ENCODE results near the gene KCNAB1.

Gene KCNAB1

GRCh38 chr3:156150434-156151066 is 30.2 kb downstream of the KCNAB1 start:
- peak overlapping the region; percentile 38; the same call in 1 of the 2 replicates for H2AFZ ChIP-seq (ENCODE audit: low read length)
- no peaks in the 10 kb centered on the region for H4K20me1 ChIP-seq (ENCODE audit: insufficient read depth, low read length, poor library complexity, severe bottlenecking)
- no peaks in the 10 kb centered on the region for H3F3A ChIP-seq (ENCODE audit: low read depth)
- H3K36me3 ChIP-seq (ENCODE audit: insufficient read depth, low read length): no peaks in the 10 kb centered on the region
- H3K79me2 ChIP-seq (ENCODE audit: insufficient read depth, low read length): no peaks in the 10 kb centered on the region
- H3K9me3 ChIP-seq (ENCODE audit: insufficient read depth, low read depth, low read length): no peaks in the 10 kb centered on the region
- no peak overlapping the region for H3K4me2 ChIP-seq (ENCODE audit: low read depth, low read length, poor library complexity, severe bottlenecking)
- no peak overlapping the region for H3K9ac ChIP-seq (ENCODE audit: low read depth, low read length, poor library complexity, severe bottlenecking)
- TF ChIP-seq EZH2phosphoT487 (IDR thresholded peaks at IDR 0.05; ENCODE audit: borderline replicate concordance) (no peak), CTCF (conservative IDR thresholded peaks at IDR 0.05; ENCODE audit: low read length) (peak; percentile 94)
- no peaks in the 10 kb centered on the region for H3K4me1 ChIP-seq (ENCODE audit: insufficient read depth, low read length, poor library complexity, severe bottlenecking)
- no peak overlapping the region for H3K4me3 ChIP-seq (ENCODE audit: low read length, poor library complexity, severe bottlenecking)
- no peaks in the 10 kb centered on the region for H3K9me2 ChIP-seq (replicated peaks; ENCODE audit: low read depth, low read length)
- no peaks in the 10 kb centered on the region for H3K27me3 ChIP-seq (ENCODE audit: insufficient read depth, low read length, poor library complexity, severe bottlenecking)

GRCh38 chr3:156151824-156152428 is 31.5 kb downstream of the KCNAB1 start:
- H3K4me2 ChIP-seq (ENCODE audit: low read depth, low read length, poor library complexity, severe bottlenecking): no peak overlapping the region
- H3K9me2 ChIP-seq (replicated peaks; ENCODE audit: low read depth, low read length): no peaks in the 10 kb centered on the region
- H3K4me3 ChIP-seq (ENCODE audit: low read length, poor library complexity, severe bottlenecking): no peak overlapping the region
- H2AFZ ChIP-seq (ENCODE audit: low read length): peak overlapping the region; percentile 83
- no peak overlapping the region for H3K9ac ChIP-seq (ENCODE audit: low read depth, low read length, poor library complexity, severe bottlenecking)
- H3K27me3 ChIP-seq (ENCODE audit: insufficient read depth, low read length, poor library complexity, severe bottlenecking): no peaks in the 10 kb centered on the region
- no peaks in the 10 kb centered on the region for H3K36me3 ChIP-seq (ENCODE audit: insufficient read depth, low read length)
- H3K4me1 ChIP-seq (ENCODE audit: insufficient read depth, low read length, poor library complexity, severe bottlenecking): no peaks in the 10 kb centered on the region
- no peaks in the 10 kb centered on the region for H3K79me2 ChIP-seq (ENCODE audit: insufficient read depth, low read length)
- no peaks in the 10 kb centered on the region for H3K9me3 ChIP-seq (ENCODE audit: insufficient read depth, low read depth, low read length)
- no peaks in the 10 kb centered on the region for H4K20me1 ChIP-seq (ENCODE audit: insufficient read depth, low read length, poor library complexity, severe bottlenecking)
- TF ChIP-seq CTCF (conservative IDR thresholded peaks at IDR 0.05; ENCODE audit: low read length): peak; percentile 93
- no peak for TF ChIP-seq EZH2phosphoT487 (IDR thresholded peaks at IDR 0.05; ENCODE audit: borderline replicate concordance)
- no peaks in the 10 kb centered on the region for H3F3A ChIP-seq (ENCODE audit: low read depth)

GRCh38 chr3:156158656-156159295 is 38.4 kb downstream of the KCNAB1 start:
- Histone ChIP-seq H3K9me2 (replicated peaks; ENCODE audit: low read depth, low read length) (no peaks in the 10 kb centered on the region), H3K79me2 (ENCODE audit: insufficient read depth, low read length) (no peaks in the 10 kb centered on the region), H3K4me2 (ENCODE audit: low read depth, low read length, poor library complexity, severe bottlenecking) (no peak overlapping the region), H3K4me1 (ENCODE audit: insufficient read depth, low read length, poor library complexity, severe bottlenecking) (peaks cover 7% of the 10 kb centered on the region), H3K27me3 (ENCODE audit: insufficient read depth, low read length, poor library complexity, severe bottlenecking) (no peaks in the 10 kb centered on the region), H3K9me3 (ENCODE audit: insufficient read depth, low read depth, low read length) (no peaks in the 10 kb centered on the region), H3K36me3 (ENCODE audit: insufficient read depth, low read length) (no peaks in the 10 kb centered on the region), H4K20me1 (ENCODE audit: insufficient read depth, low read length, poor library complexity, severe bottlenecking) (no peaks in the 10 kb centered on the region), H3K9ac (ENCODE audit: low read depth, low read length, poor library complexity, severe bottlenecking) (no peak overlapping the region), H3F3A (ENCODE audit: low read depth) (no peaks in the 10 kb centered on the region), H3K4me3 (ENCODE audit: low read length, poor library complexity, severe bottlenecking) (no peak overlapping the region), H2AFZ (ENCODE audit: low read length) (no peak overlapping the region)
- TF ChIP-seq CTCF (conservative IDR thresholded peaks at IDR 0.05; ENCODE audit: low read length): no peak
- TF ChIP-seq EZH2phosphoT487 (IDR thresholded peaks at IDR 0.05; ENCODE audit: borderline replicate concordance): no peak

All from Loucy (cell line).